ENCODE data around the gene MOGAT2.
"Not testable (repeated sequence)": the region's sequence is repeated elsewhere in the genome, so short reads cannot be mapped to it uniquely, and the experiment has no call there.

The MOGAT2 gene

GRCh38 chr11:75748729-75749273 is 31.2 kb downstream of the MOGAT2 start:
- in situ Hi-C loops (cut with MboI; ENCODE audit: low sequenced_read_pairs): not testable (repeated sequence)

GRCh38 chr11:75754933-75755332 is 37.3 kb downstream of the MOGAT2 start:
- in situ Hi-C loops (cut with MboI; ENCODE audit: low sequenced_read_pairs): not testable (repeated sequence)

- in situ Hi-C loops (cut with MboI; ENCODE audit: low sequenced_read_pairs): no loop called here
These were observed 40.0 kb downstream of the MOGAT2 start for GRCh38 chr11:75757651-75758050.

- in situ Hi-C loops (cut with MboI; ENCODE audit: low sequenced_read_pairs): no loop called here
These were observed 42.2 kb downstream of the MOGAT2 start for GRCh38 chr11:75759832-75760231.

- in situ Hi-C loops (cut with MboI; ENCODE audit: low sequenced_read_pairs): no loop called here
These were observed 42.6 kb downstream of the MOGAT2 start for GRCh38 chr11:75760243-75760642.

- in situ Hi-C loops (cut with MboI; ENCODE audit: low sequenced_read_pairs): no loop called here
These were observed 43.3 kb downstream of the MOGAT2 start for GRCh38 chr11:75760710-75761493.

GRCh38 chr11:75762158-75762557 is 44.5 kb downstream of the MOGAT2 start:
- in situ Hi-C loops (cut with MboI; ENCODE audit: low sequenced_read_pairs): no loop called here

- in situ Hi-C loops (cut with MboI; ENCODE audit: low sequenced_read_pairs): no loop called here
These were observed 45.2 kb downstream of the MOGAT2 start for GRCh38 chr11:75762885-75763284.

- in situ Hi-C loops (cut with MboI; ENCODE audit: low sequenced_read_pairs): no loop called here
These were observed 46.2 kb downstream of the MOGAT2 start for GRCh38 chr11:75763846-75764245.

- in situ Hi-C loops (cut with MboI; ENCODE audit: low sequenced_read_pairs): no loop called here
These were observed 47.5 kb downstream of the MOGAT2 start for GRCh38 chr11:75765116-75765515.

- in situ Hi-C loops (cut with MboI; ENCODE audit: low sequenced_read_pairs): no loop called here
These were observed 49.0 kb downstream of the MOGAT2 start for GRCh38 chr11:75766443-75767227.

- in situ Hi-C loops (cut with MboI; ENCODE audit: low sequenced_read_pairs): no loop called here
These were observed 49.6 kb downstream of the MOGAT2 start for GRCh38 chr11:75767228-75767572.

GRCh38 chr11:75767793-75768111 is 50.1 kb downstream of the MOGAT2 start:
- in situ Hi-C loops (cut with MboI; ENCODE audit: low sequenced_read_pairs): no loop called here

- in situ Hi-C loops (cut with MboI; ENCODE audit: low sequenced_read_pairs): no loop called here
These were observed 50.7 kb downstream of the MOGAT2 start, which contains the start of gene DGAT2 for GRCh38 chr11:75768112-75768908. Gene DGAT2 (plus strand): TSS chr11:75768778. CDS start chr11:75768992, 214 bp downstream.

GRCh38 chr11:75768909-75769771 is 51.5 kb downstream of the MOGAT2 start:
- in situ Hi-C loops (cut with MboI; ENCODE audit: low sequenced_read_pairs): no loop called here

GRCh38 chr11:75770102-75770501 is 52.5 kb downstream of the MOGAT2 start:
- in situ Hi-C loops (cut with MboI; ENCODE audit: low sequenced_read_pairs): no loop called here

GRCh38 chr11:75771646-75772410 is 54.2 kb downstream of the MOGAT2 start:
- in situ Hi-C loops (cut with MboI; ENCODE audit: low sequenced_read_pairs): no loop called here

- in situ Hi-C loops (cut with MboI; ENCODE audit: low sequenced_read_pairs): no loop called here
These were observed 56.1 kb downstream of the MOGAT2 start for GRCh38 chr11:75773595-75774353.

- in situ Hi-C loops (cut with MboI; ENCODE audit: low sequenced_read_pairs): no loop called here
These were observed 57.4 kb downstream of the MOGAT2 start for GRCh38 chr11:75775056-75775455.
